GM12878 (cell line): Measurements from ENCODE around the gene BNIP3. TPM values are rescaled to one million over a fixed set of nuclear protein-coding genes. Genes with fewer than 3 reads are reported as not detected.

Source experiments
- ATAC-seq: fragments of 200-7000 bp; cut with Tn5 transposase; 3 replicates; pipeline ENCODE4 v1.9.1; 2020; ENCODE audit warnings: mild to moderate bottlenecking, moderate library complexity
- BruUV-seq: library from RNA; stranded (reverse); fragments of 400-500 nt; replicated peaks from 2 replicates; lab custom pipeline; 2021; lab: Mats Ljungman, UMichigan
- CTCF ChIA-PET: fragments of 300-600 bp; sonication (Branson Sonifier 250); formaldehyde crosslinking; extraction: SDS; loops from one replicate; lab custom pipeline; 2021; ENCODE audit warnings: inconsistent platforms; lab: Yijun Ruan, JAX
- POLR2A ChIA-PET: fragments of 350-600 bp; formaldehyde crosslinking; extraction: SDS; loops from one replicate; lab custom pipeline; 2021; ENCODE audit warnings: inconsistent platforms; lab: Charles Lee
- RAD21 ChIA-PET: fragments of 300-600 bp; sonication (Branson Sonifier 250); formaldehyde crosslinking; loops from one replicate; lab custom pipeline; 2023; ENCODE audit warnings: antibody characterized with exemption; ENCODE audit not compliant: unreplicated experiment; lab: Charles Lee
- SMC1A ChIA-PET: fragments of 300-600 bp; sonication (Branson Sonifier 250); formaldehyde crosslinking; loops from one replicate; lab custom pipeline; 2023; ENCODE audit not compliant: unreplicated experiment, uncharacterized antibody; lab: Charles Lee
- DNase-seq: peaks from one replicate; pipeline ENCODE4 v3.0.0-alpha.2; 2011; ENCODE audit warnings: low read depth, low spot score
- FAIRE-seq: peaks from 3 replicates; lab custom pipeline; 2011; peaks lifted over from hg19 to GRCh38; lab: Jason Lieb, UNC
- H2AFZ ChIP-seq: 2 replicates; pipeline ENCODE4 v1.6.0; 2011; ENCODE audit warnings: low read depth, low read length, control low read depth; ENCODE audit not compliant: control insufficient read depth
- H3K27ac ChIP-seq: 2 replicates; pipeline ENCODE4 v1.5.1; 2011; ENCODE audit warnings: control low read depth; ENCODE audit not compliant: control insufficient read depth, insufficient read depth
- H3K27me3 ChIP-seq, 2 experiments: replicated peaks in 1 of 2; 2 replicates each; pipeline versions ENCODE4 v1.6.0 to v1.6.1; 2011; ENCODE audit warnings: low read length in 1 of 2; ENCODE audit not compliant: control insufficient read depth in 2 of 2, insufficient read depth in 2 of 2
- H3K36me3 ChIP-seq, 2 experiments: 2 replicates each; pipeline ENCODE4 v1.5.1; 2011; ENCODE audit warnings: low read length in 1 of 2; ENCODE audit not compliant: control insufficient read depth in 2 of 2, insufficient read depth in 2 of 2
- H3K4me1 ChIP-seq: 2 replicates; pipeline ENCODE4 v1.6.1; 2011; ENCODE audit warnings: mild to moderate bottlenecking, low read length, moderate library complexity, mixed read lengths; ENCODE audit not compliant: control insufficient read depth, insufficient read depth
- H3K4me2 ChIP-seq: 2 replicates; pipeline ENCODE4 v1.6.0; 2011; ENCODE audit warnings: control low read depth; ENCODE audit not compliant: control insufficient read depth, insufficient read depth
- H3K4me3 ChIP-seq: fragments of 200-600 bp; sonication (generic); 2 replicates; pipeline ENCODE4 v1.5.1; 2016
- H3K79me2 ChIP-seq: 2 replicates; pipeline ENCODE4 v1.6.0; 2011; ENCODE audit warnings: low read length; ENCODE audit not compliant: control insufficient read depth, insufficient read depth
- H3K9ac ChIP-seq: 2 replicates; pipeline ENCODE4 v1.8.0; 2011; ENCODE audit warnings: low read length, control low read depth, mixed read lengths; ENCODE audit not compliant: control insufficient read depth, insufficient read depth
- H3K9me3 ChIP-seq: replicated peaks from 3 replicates; pipeline ENCODE4 v1.5.1; 2011; ENCODE audit warnings: mild to moderate bottlenecking, low read length; ENCODE audit not compliant: control insufficient read depth, insufficient read depth
- H4K20me1 ChIP-seq: 2 replicates; pipeline ENCODE4 v1.6.0; 2011; ENCODE audit not compliant: control insufficient read depth, insufficient read depth
- BHLHE40 ChIP-seq, 2 experiments: fragments of 450-650 bp in 1 of 2; IDR thresholded peaks; 2 replicates each; pipeline ENCODE4 v1.6.1; 2011 to 2017; ENCODE audit warnings: low read depth in 2 of 2, borderline replicate concordance in 1 of 2, improper control_type of control experiment in 1 of 2, low read length in 1 of 2, mild to moderate bottlenecking in 1 of 2
- CHD1 ChIP-seq: IDR thresholded peaks from 2 replicates; pipeline ENCODE4 v1.6.1; 2012; ENCODE audit warnings: low read depth, low read length, improper control_type of control experiment
- E2F8 ChIP-seq: fragments of 450-650 bp; IDR thresholded peaks from 2 replicates; pipeline ENCODE4 v1.6.1; 2018; ENCODE audit warnings: mild to moderate bottlenecking, low read depth, moderate library complexity; ENCODE audit not compliant: partially characterized antibody
- ETV6 ChIP-seq, 2 experiments: fragments of 450-650 bp in 1 of 2; IDR thresholded peaks in 1 of 2; conservative IDR thresholded peaks in 1 of 2; 2 replicates each; pipeline ENCODE4 v1.6.1; 2014; ENCODE audit warnings: antibody characterized with exemption in 1 of 2, borderline replicate concordance in 1 of 2, low read depth in 1 of 2, mild to moderate bottlenecking in 1 of 2, moderate library complexity in 1 of 2
- HCFC1 ChIP-seq: fragments of 150-350 bp; IDR thresholded peaks from 2 replicates; pipeline ENCODE4 v1.6.1; 2014; ENCODE audit warnings: low read length
- IKZF2 ChIP-seq, 2 experiments: fragments of 450-650 bp; IDR thresholded peaks; 2 replicates each; pipeline ENCODE4 v1.6.1; 2017; ENCODE audit warnings: mild to moderate bottlenecking in 2 of 2, moderate library complexity in 2 of 2
- MLLT1 ChIP-seq: fragments of 450-650 bp; IDR thresholded peaks from 2 replicates; pipeline ENCODE4 v1.6.1; 2016; ENCODE audit warnings: mild to moderate bottlenecking
- PKNOX1 ChIP-seq: fragments of 450-650 bp; IDR thresholded peaks from 2 replicates; pipeline ENCODE4 v1.6.1; 2016; ENCODE audit warnings: mild to moderate bottlenecking
- POLR2AphosphoS5 ChIP-seq: IDR thresholded peaks from 2 replicates; pipeline ENCODE4 v1.6.1; 2011; ENCODE audit warnings: mild to moderate bottlenecking, low read length, inconsistent platforms
- USF2 ChIP-seq: IDR thresholded peaks from 2 replicates; pipeline ENCODE4 v1.6.1; 2011; ENCODE audit warnings: low read depth, low read length, improper control_type of control experiment, borderline replicate concordance
- ZBTB40 ChIP-seq: fragments of 450-650 bp; IDR thresholded peaks from 2 replicates; pipeline ENCODE4 v1.6.1; 2016; ENCODE audit warnings: mild to moderate bottlenecking, moderate library complexity, borderline replicate concordance
- ZNF207 ChIP-seq: fragments of 450-650 bp; IDR thresholded peaks from 2 replicates; pipeline ENCODE4 v1.6.1; 2014; ENCODE audit warnings: antibody characterized with exemption, mild to moderate bottlenecking, borderline replicate concordance
- WGBS: methylation state at CpG from one replicate; pipeline ENCODE4 v1.1.6; 2016; ENCODE audit warnings: low lambda C conversion rate; ENCODE audit not compliant: insufficient replicate concordance, insufficient coverage; ENCODE audit errors: missing lambda C conversion rate; 5-methylcytosine and 5-hydroxymethylcytosine counted together
- in situ Hi-C: fragments of 300-500 bp; cut with MboI; formaldehyde crosslinking; loops from 9 replicates; pipeline ENCODE4 v1.14.3; 2018; ENCODE audit warnings: mixed read lengths
- intact Hi-C: fragments of 100-400 bp; cut with micrococcal nuclease; formaldehyde crosslinking; loops from one replicate; pipeline ENCODE4 v1.14.2; 2022; ENCODE audit not compliant: unreplicated experiment
- polyA plus RNA-seq, 11 experiments: library from polyadenylated mRNA; depleted of rRNA in 4 of 11; unstranded in 6 of 11; stranded (reverse) in 5 of 11; fragments of >200 nt; fragmentation: Nextera tagmentation in 4 of 11; fragmentation: Illumina TruSeq in 1 of 11; extraction: Ambion mirVana in 4 of 11; extraction: Trizol in 1 of 11; gene quantifications; 1 replicate in 1 of 11; 2 replicates in 10 of 11; pipeline versions ENCODE4 v1.2.1 to v1.2.3, GENCODE V29; 2011 to 2016; ENCODE audit warnings: inconsistent platforms in 2 of 11, missing spikeins in 2 of 11, low read depth in 1 of 11
- total RNA-seq, 4 experiments: library from RNA; depleted of rRNA in 3 of 4; stranded (reverse); fragments of >200 nt in 3 of 4; fragmentation: Illumina TruSeq in 1 of 4; extraction: Trizol in 1 of 4; gene quantifications; 2 replicates each; pipeline versions ENCODE4 v1.2.1 to v1.2.3, GENCODE V29; 2013 to 2021

Gene BNIP3
- total and polyA plus RNA-seq, 10 of the 15 experiments (the other 5 are each of a cell fraction or from before 2014, with no cell fraction given), result 7.7 to 122 (median 29.9) TPM

- SMC1A ChIA-PET, result no interaction called here
- H2AFZ ChIP-seq, result peak overlapping the region; percentile 85
- TF ChIP-seq POLR2AphosphoS5 (no peak), USF2 (no peak), IKZF2 (IDR thresholded peaks at IDR 0.05) (no peak), E2F8 (no peak), HCFC1 (no peak), PKNOX1 (no peak), ZNF207 (no peak), BHLHE40 (IDR thresholded peaks at IDR 0.05; ENCODE audit: borderline replicate concordance in 1 of 2, low read depth in 2 of 2, low read length in 1 of 2) (no peak), ETV6 (conservative IDR thresholded peaks at IDR 0.05 in 1 of 2, IDR thresholded peaks at IDR 0.05 in 1 of 2; ENCODE audit: borderline replicate concordance in 1 of 2, low read depth in 1 of 2) (no peak), ZBTB40 (no peak), CHD1 (no peak), MLLT1 (no peak)
These were observed 548 bp upstream of the BNIP3 start for GRCh38 chr10:131982185-131982756.

More at GRCh38 chr10:131982185-131982756, 548 bp upstream of the BNIP3 start:
- 0 out of 3 replicates have a peak, but pooled peaks have one; percentile 6 for ATAC-seq
- H3K79me2 ChIP-seq, result peaks cover 48% of the 10 kb centered on the region
- H3K36me3 ChIP-seq, result peaks cover 0 to 9% of the 10 kb centered on the region in 2 experiments; a peak in 2 of 4 replicates
- in situ Hi-C loops (loop anchor here (5.0 kb wide), 1 partner anchor 85 kb away; no protein-coding TSS in a partner anchor), intact Hi-C loops (no loop called here)
- DNase-seq, result no peak
- H3K4me1 ChIP-seq, result no peaks in the 10 kb centered on the region; the same call in 1 of the 2 replicates
- no peaks in the 10 kb centered on the region for H3K27me3 ChIP-seq
- BruUV-seq, result no TSS peak
- WGBS, result under 1% methylated on average over 31 of the region's 83 CpGs
- peaks cover 9% of the 10 kb centered on the region for H4K20me1 ChIP-seq
- CTCF ChIA-PET, result no interaction called here
- H3K27ac ChIP-seq, result no peak overlapping the region
- POLR2A ChIA-PET, result no interaction called here
- RAD21 ChIA-PET, result no interaction called here
- H3K9me3 ChIP-seq, result no peaks in the 10 kb centered on the region; the same call in 2 of the 3 replicates
- peak overlapping the region; percentile 68; the same call in 1 of the 2 replicates for H3K4me3 ChIP-seq
- peak overlapping the region; percentile 77 for H3K4me2 ChIP-seq
- H3K9ac ChIP-seq, result peak overlapping the region; percentile 47; the same call in 1 of the 2 replicates
- FAIRE-seq, result no peak
